SK-N-SH treated with all-trans-retinoic acid at 6 μM for 48 hours (cell line): ENCODE measurements around the gene TPCN1.

ENCODE experiments used
- ARNTL ChIP-seq: fragments of 450-650 bp; formaldehyde crosslinking; IDR thresholded peaks from 2 replicates; pipeline ENCODE4 v1.5.0; 2020; ENCODE audit warnings: low read depth, mild to moderate bottlenecking, moderate library complexity, borderline replicate concordance
- BACH2 ChIP-seq: fragments of 250-450 bp; sonication (Bioruptor Pico); IDR thresholded peaks from 2 replicates; pipeline ENCODE4 v1.9.0; 2021; ENCODE audit warnings: mild to moderate bottlenecking, borderline replicate concordance
- CSRNP3 ChIP-seq: fragments of 250-450 bp; sonication (Bioruptor Pico); IDR thresholded peaks from 2 replicates; pipeline ENCODE4 v1.5.1; 2021; ENCODE audit warnings: mild to moderate bottlenecking, moderate library complexity
- ISL1 ChIP-seq: fragments of 250-450 bp; sonication (Bioruptor Pico); IDR thresholded peaks from 2 replicates; pipeline ENCODE4 v2.1.2; 2022; ENCODE audit warnings: mild to moderate bottlenecking, moderate library complexity
- OSR1 ChIP-seq: fragments of 250-450 bp; sonication (Bioruptor Pico); IDR thresholded peaks from 2 replicates; pipeline ENCODE4 v1.8.0; 2022; ENCODE audit warnings: moderate library complexity, mild to moderate bottlenecking, inconsistent platforms
- PATZ1 ChIP-seq: fragments of 250-450 bp; sonication (Bioruptor Pico); IDR thresholded peaks from 2 replicates; pipeline ENCODE4 v1.8.0; 2020; ENCODE audit warnings: mild to moderate bottlenecking, moderate library complexity, borderline replicate concordance
- POU6F1 ChIP-seq: fragments of 250-450 bp; sonication (Bioruptor Pico); IDR thresholded peaks from 2 replicates; pipeline ENCODE4 v1.8.0; 2021; ENCODE audit warnings: low read depth, mild to moderate bottlenecking, moderate library complexity, borderline replicate concordance
- RARB ChIP-seq: fragments of 250-450 bp; sonication (Bioruptor Pico); IDR thresholded peaks from 2 replicates; pipeline ENCODE4 v1.8.0; 2021; ENCODE audit warnings: mild to moderate bottlenecking, moderate library complexity
- SNAI2 ChIP-seq: fragments of 250-450 bp; sonication (Bioruptor Pico); IDR thresholded peaks from 2 replicates; pipeline ENCODE4 v1.5.0; 2020; ENCODE audit warnings: mild to moderate bottlenecking, moderate library complexity
- TCF4 ChIP-seq: fragments of 250-450 bp; sonication (Bioruptor Pico); IDR thresholded peaks from 2 replicates; pipeline ENCODE4 v1.8.0; 2021; ENCODE audit warnings: mild to moderate bottlenecking, moderate library complexity, borderline replicate concordance
- TOX ChIP-seq: fragments of 250-450 bp; sonication (Bioruptor Pico); IDR thresholded peaks from 2 replicates; pipeline ENCODE4 v1.8.0; 2021; ENCODE audit warnings: mild to moderate bottlenecking, moderate library complexity, borderline replicate concordance
- TSHZ2 ChIP-seq: fragments of 250-450 bp; sonication (Bioruptor Pico); IDR thresholded peaks from 2 replicates; pipeline ENCODE4 v1.5.0; 2020; ENCODE audit warnings: mild to moderate bottlenecking, moderate library complexity
- ZFP30 ChIP-seq: fragments of 450-650 bp; formaldehyde crosslinking; IDR thresholded peaks from 2 replicates; pipeline ENCODE4 v1.5.0; 2022; ENCODE audit warnings: mild to moderate bottlenecking, moderate library complexity

GRCh38 chr12:113314121-113314529 lies 92.9 kb downstream of the TPCN1 start:
- TF ChIP-seq SNAI2 (CRISPR knock-in tag): no peak
- TF ChIP-seq RARB (CRISPR knock-in tag): no peak
- TF ChIP-seq ZFP30: no peak
- no peak for TF ChIP-seq TOX (CRISPR knock-in tag)
- no peak for TF ChIP-seq POU6F1
- TF ChIP-seq PATZ1 (CRISPR knock-in tag): no peak
- no peak for TF ChIP-seq BACH2 (CRISPR knock-in tag)
- TF ChIP-seq OSR1 (CRISPR knock-in tag): no peak
- no peak for TF ChIP-seq TSHZ2 (CRISPR knock-in tag)
- TF ChIP-seq ISL1 (CRISPR knock-in tag): no peak
- no peak for TF ChIP-seq CSRNP3 (CRISPR knock-in tag)
- no peak for TF ChIP-seq TCF4 (CRISPR knock-in tag)
- TF ChIP-seq ARNTL: no peak
